Endodermal cell (in vitro differentiated cells): ENCODE results near the gene DENND1A. TPM values are rescaled to one million over a fixed set of nuclear protein-coding genes. Genes with fewer than 3 reads are reported as not detected.

ENCODE experiments used
- DNase-seq: peaks from one replicate; pipeline ENCODE4 v3.0.0-alpha.2; 2017
- H3K27ac ChIP-seq: 2 replicates; pipeline ENCODE4 v1.5.1; 2013; ENCODE audit warnings: mild to moderate bottlenecking, low read depth, low read length, moderate library complexity
- H3K27me3 ChIP-seq: 2 replicates; pipeline ENCODE4 v1.6.1; 2013; ENCODE audit warnings: mild to moderate bottlenecking, low read length, moderate library complexity; ENCODE audit not compliant: insufficient read depth, control insufficient read depth, poor library complexity, severe bottlenecking
- H3K36me3 ChIP-seq: 2 replicates; pipeline ENCODE4 v1.7.0; 2013; ENCODE audit warnings: mild to moderate bottlenecking, low read length, moderate library complexity; ENCODE audit not compliant: control insufficient read depth, insufficient read depth
- H3K4me1 ChIP-seq: one replicate; pipeline ENCODE4 v1.7.0; 2013; ENCODE audit warnings: low read length; ENCODE audit not compliant: control insufficient read depth, insufficient read depth
- H3K4me3 ChIP-seq: 2 replicates; pipeline ENCODE4 v1.5.1; 2013; ENCODE audit warnings: mild to moderate bottlenecking, low read length, moderate library complexity
- H3K9ac ChIP-seq: 2 replicates; pipeline ENCODE4 v1.6.1; 2013; ENCODE audit warnings: mild to moderate bottlenecking, low read length, moderate library complexity; ENCODE audit not compliant: poor library complexity, severe bottlenecking; ENCODE audit errors: extremely low read depth
- H3K9me3 ChIP-seq: 2 replicates; pipeline ENCODE4 v1.6.1; 2013; ENCODE audit warnings: mild to moderate bottlenecking, low read length, moderate library complexity; ENCODE audit not compliant: control insufficient read depth
- H3K27ac Mint-ChIP-seq: 2 replicates; pipeline ENCODE4 v1.8.0; 2020; ENCODE audit warnings: mixed read lengths
- H3K27me3 Mint-ChIP-seq: 2 replicates; pipeline ENCODE4 v1.8.0; 2021; ENCODE audit warnings: mild to moderate bottlenecking, mixed read lengths; ENCODE audit not compliant: insufficient read depth
- H3K36me3 Mint-ChIP-seq: 2 replicates; pipeline ENCODE4 v1.8.0; 2020; ENCODE audit warnings: low read depth, mixed read lengths
- H3K4me1 Mint-ChIP-seq: 2 replicates; pipeline ENCODE4 v1.8.0; 2020; ENCODE audit warnings: mixed read lengths
- H3K4me3 Mint-ChIP-seq: 2 replicates; pipeline ENCODE4 v1.8.0; 2020; ENCODE audit warnings: mild to moderate bottlenecking, moderate library complexity, mixed read lengths
- H3K9me3 Mint-ChIP-seq: 2 replicates; pipeline ENCODE4 v1.8.0; 2020; ENCODE audit warnings: mild to moderate bottlenecking, mixed read lengths
- CTCF ChIP-seq: fragments of 200-600 bp; sonication (generic); conservative IDR thresholded peaks from 2 replicates; pipeline ENCODE4 v1.5.0; 2021; ENCODE audit warnings: antibody characterized with exemption, mild to moderate bottlenecking
- whole genome bisulfite sequencing, 2 experiments: methylation state at CpG; one replicate each; pipeline versions ENCODE4 v1.1.5 to v1.1.7; 2013; ENCODE audit warnings: missing lambda C conversion rate in 2 of 2, mixed read lengths in 1 of 2; ENCODE audit not compliant: insufficient coverage in 1 of 2, insufficient read length in 1 of 2; 5-methylcytosine and 5-hydroxymethylcytosine counted together
- total RNA-seq, 2 donors: library from RNA; stranded (reverse); fragmentation: NEBNext Ultra II Directional in 1 of 2; extraction: Animal tissue kit (Norgen Biotek cat#: 25700) in 1 of 2; gene quantifications; 2 replicates in 1 of 2; 3 replicates in 1 of 2; pipeline ENCODE4 v1.2.1, GENCODE V29; 2021

Gene DENND1A
- total RNA-seq, 2 donors from 2014 or later: 29.5 to 38.4 TPM

- Histone ChIP-seq H3K9me3 (no peaks in the 10 kb centered on the region), H3K4me3 (no peak overlapping the region), H3K36me3 (no peaks in the 10 kb centered on the region), H3K27me3 (peaks cover 36% of the 10 kb centered on the region), H3K9ac (no peak overlapping the region), H3K27ac (no peak overlapping the region), H3K4me1 (peaks cover 7% of the 10 kb centered on the region)
- Mint-ChIP-seq H3K27me3 (peaks cover 61% of the 10 kb centered on the region), H3K4me1 (peaks cover 4% of the 10 kb centered on the region), H3K27ac (no peak overlapping the region), H3K36me3 (no peaks in the 10 kb centered on the region), H3K9me3 (no peaks in the 10 kb centered on the region), H3K4me3 (no peak overlapping the region)
- no peak for TF ChIP-seq CTCF
- 90 to 96% methylated on average over 7 to 14 of the region's 14 CpGs for WGBS, 2 experiments
- DNase-seq: no peak
These were observed 557.9 kb downstream of the DENND1A start for GRCh38 chr9:123371805-123372590.

- Histone ChIP-seq H3K9me3 (no peaks in the 10 kb centered on the region), H3K4me3 (no peak overlapping the region), H3K4me1 (peaks cover 7% of the 10 kb centered on the region), H3K27ac (no peak overlapping the region), H3K36me3 (no peaks in the 10 kb centered on the region), H3K9ac (no peak overlapping the region), H3K27me3 (peaks cover 36% of the 10 kb centered on the region)
- Mint-ChIP-seq H3K36me3 (no peaks in the 10 kb centered on the region), H3K27ac (no peak overlapping the region), H3K4me1 (peaks cover 4% of the 10 kb centered on the region), H3K9me3 (no peaks in the 10 kb centered on the region), H3K4me3 (no peak overlapping the region), H3K27me3 (peaks cover 69% of the 10 kb centered on the region)
- no peak for DNase-seq
- WGBS, 2 experiments: 92 to 94% methylated on average over 6 to 18 of the region's 18 CpGs
- no peak for TF ChIP-seq CTCF
These were observed 558.7 kb downstream of the DENND1A start for GRCh38 chr9:123371228-123371584.

DNA sequence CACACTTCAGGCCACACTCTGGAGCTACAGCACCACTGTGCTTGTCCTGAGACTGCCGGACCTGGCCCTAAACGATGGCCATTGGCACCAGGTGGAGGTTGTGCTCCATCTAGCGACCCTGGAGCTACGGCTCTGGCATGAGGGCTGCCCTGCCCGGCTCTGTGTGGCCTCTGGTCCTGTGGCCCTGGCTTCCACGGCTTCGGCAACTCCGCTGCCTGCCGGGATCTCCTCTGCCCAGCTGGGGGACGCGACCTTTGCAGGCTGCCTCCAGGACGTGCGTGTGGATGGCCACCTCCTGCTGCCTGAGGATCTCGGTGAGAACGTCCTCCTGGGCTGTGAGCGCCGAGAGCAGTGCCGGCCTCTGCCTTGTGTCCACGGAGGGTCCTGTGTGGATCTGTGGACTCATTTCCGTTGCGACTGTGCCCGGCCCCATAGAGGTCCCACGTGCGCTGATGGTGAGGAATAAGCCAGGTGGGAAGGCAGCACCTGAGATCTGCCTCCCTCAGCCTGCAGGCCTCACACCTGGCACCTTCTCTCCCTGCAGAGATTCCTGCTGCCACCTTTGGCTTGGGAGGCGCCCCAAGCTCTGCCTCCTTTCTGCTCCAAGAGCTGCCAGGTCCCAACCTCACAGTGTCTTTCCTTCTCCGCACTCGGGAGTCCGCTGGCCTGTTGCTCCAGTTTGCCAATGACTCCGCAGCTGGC lies 559.2 kb downstream of the DENND1A start:
- Histone ChIP-seq H3K27ac (no peak overlapping the region), H3K36me3 (no peaks in the 10 kb centered on the region), H3K9me3 (no peaks in the 10 kb centered on the region), H3K9ac (no peak overlapping the region), H3K27me3 (peaks cover 36% of the 10 kb centered on the region), H3K4me1 (peaks cover 7% of the 10 kb centered on the region), H3K4me3 (no peak overlapping the region)
- H3K36me3 Mint-ChIP-seq: no peaks in the 10 kb centered on the region
- H3K9me3 Mint-ChIP-seq: no peaks in the 10 kb centered on the region
- H3K27me3 Mint-ChIP-seq: peaks cover 71% of the 10 kb centered on the region
- no peak overlapping the region for H3K27ac Mint-ChIP-seq
- H3K4me1 Mint-ChIP-seq: peaks cover 4% of the 10 kb centered on the region
- DNase-seq: no peak
- TF ChIP-seq CTCF: no peak
- WGBS, 2 experiments: 92 to 93% methylated on average over 17 to 29 of the region's 29 CpGs
- no peak overlapping the region for H3K4me3 Mint-ChIP-seq
